ENCODE results near the gene ADGRG6.

- no peak for TF ChIP-seq EZH2 (IDR thresholded peaks at IDR 0.05)
- no peak for TF ChIP-seq POLR2AphosphoS5 (IDR thresholded peaks at IDR 0.05; ENCODE audit: borderline replicate concordance, low read depth, low read length)
- no peak for TF ChIP-seq FOXP2 (optimal IDR thresholded peaks at IDR 0.05; ENCODE audit: control extremely low read depth, extremely low read length, insufficient read depth)
These were observed 11.5 kb downstream of the ADGRG6 start for GRCh38 chr6:142313284-142313683.

Measured in SK-N-MC (cell line).